Motor neuron (in vitro differentiated cells): Measurements from ENCODE around the gene METTL25B. TPM values are rescaled to one million over a fixed set of nuclear protein-coding genes. Genes with fewer than 3 reads are reported as not detected.
A peak's percentile ranks its signal among the peaks of the same experiment; 100 is the strongest.

Experiments used
- ATAC-seq, 8 experiments: fragments of 200-7000 bp; cut with Tn5 transposase; replicated peaks in 6 of 8; 2 replicates each; pipeline ENCODE4 v1.8.0; 2021; ENCODE audit warnings: mild to moderate bottlenecking in 8 of 8, moderate library complexity in 8 of 8
- H3K27ac ChIP-seq, 2 donors: fragments of 250-450 bp; sonication (Bioruptor Pico); 2 replicates each; pipeline ENCODE4 v1.9.0; 2021; ENCODE audit warnings: antibody characterized with exemption in 2 of 2, mild to moderate bottlenecking in 2 of 2, moderate library complexity in 1 of 2
- H3K4me1 ChIP-seq, 2 donors: fragments of 250-450 bp; sonication (Bioruptor Pico); replicated peaks in 1 of 2; 2 replicates each; pipeline ENCODE4 v1.6.1; 2021; ENCODE audit warnings: antibody characterized with exemption in 2 of 2, mild to moderate bottlenecking in 2 of 2, moderate library complexity in 1 of 2
- H3K4me3 ChIP-seq, 5 donors: fragments of 250-450 bp; sonication (Bioruptor Pico); 2 replicates each; pipeline ENCODE4 v1.9.0; 2021; ENCODE audit warnings: antibody characterized with exemption in 5 of 5, mild to moderate bottlenecking in 5 of 5, moderate library complexity in 4 of 5
- WGBS, 10 experiments: fragments of 450-650 bp; shearing (Covaris generic); methylation state at CpG; one replicate each; pipeline ENCODE4 v1.0.0; 2022; 5-methylcytosine and 5-hydroxymethylcytosine counted together
- in situ Hi-C, 9 experiments: fragments of 400-800 bp; cut with MboI; loops; one replicate each; pipeline ENCODE4 v1.15.0; 2021; ENCODE audit warnings: low sequenced_read_pairs in 9 of 9, low pct_unique_long_range_greater_than_20kb in 2 of 9; ENCODE audit not compliant: unreplicated experiment in 9 of 9
- total RNA-seq, 8 experiments: library from RNA; unstranded; fragments of 300-600 nt; gene quantifications; 2 replicates each; pipeline versions ENCODE4 v1.2.3 to v1.2.4, GENCODE V29; 2022

Gene METTL25B
- total RNA-seq, 8 experiments from 2014 or later: 14.3 to 37.1 (median 24.2) TPM

DNA sequence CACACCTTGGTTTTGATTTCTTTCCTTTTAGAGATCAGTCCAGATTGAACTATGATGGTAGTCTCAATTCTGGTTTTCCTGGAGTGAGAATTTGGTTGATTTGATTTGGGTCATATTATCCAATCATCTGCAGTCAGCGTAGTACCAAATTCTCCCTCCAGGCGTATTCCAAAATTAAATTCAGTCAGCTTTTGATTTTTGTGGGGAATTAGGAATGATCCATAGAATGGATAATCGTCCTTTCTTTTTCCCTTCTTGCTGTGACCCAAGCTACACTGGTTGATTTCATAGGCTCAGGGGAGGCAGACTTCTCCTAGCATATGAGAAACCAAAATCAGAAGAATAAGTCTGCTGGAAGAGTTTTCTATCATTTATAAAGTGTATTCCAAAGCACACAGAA lies 44.0 kb downstream of the METTL25B start:
- Histone ChIP-seq H3K27ac (no peak overlapping the region), H3K4me1 (peaks cover 14 to 20% of the 10 kb centered on the region in 2 donors), H3K4me3 (no peak overlapping the region)
- 33 to 100% (median 91%) methylated on average over 1 to 3 of the region's 3 CpGs; no CpG with 5 or more reads in 1 of the 10 experiments for WGBS, 10 experiments
- no peak for ATAC-seq
- in situ Hi-C loops: no loop called here

DNA sequence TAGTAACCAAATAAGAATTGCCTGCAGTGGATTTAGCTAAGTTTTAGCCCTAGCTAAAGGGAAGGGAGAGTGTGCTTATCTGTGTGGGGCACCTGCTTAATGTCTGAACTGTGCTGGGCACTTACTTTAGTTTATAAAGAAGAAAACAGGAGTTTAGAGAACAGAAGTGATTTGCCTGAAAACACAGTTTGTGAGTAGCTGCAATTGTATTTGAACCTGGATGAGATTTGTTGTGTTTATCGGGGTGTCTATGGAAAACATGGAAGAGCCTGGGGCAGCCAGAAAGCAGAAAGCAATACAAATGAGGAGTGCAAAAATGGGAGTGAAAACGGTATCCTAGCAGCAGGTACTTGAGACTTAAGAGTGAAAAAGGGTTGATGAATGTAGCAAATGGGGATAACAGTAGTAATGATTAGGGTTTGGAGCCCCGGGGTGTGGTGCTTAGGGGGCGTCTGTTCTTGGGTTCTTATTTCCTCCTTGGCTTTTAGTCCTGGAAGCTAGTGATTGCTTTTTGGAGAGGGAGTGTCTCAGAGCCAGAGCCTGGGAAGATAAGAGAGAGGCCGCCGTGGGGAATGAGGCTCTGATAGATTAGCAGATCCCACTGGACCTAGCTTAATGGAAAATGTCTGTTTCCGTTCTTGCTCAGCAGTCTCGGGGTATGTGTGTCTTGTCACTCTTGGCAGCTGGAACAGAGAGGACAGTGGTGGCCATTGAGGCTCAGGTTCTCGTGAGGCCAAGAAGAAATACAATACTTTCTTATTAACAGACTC lies 44.6 kb downstream of the METTL25B start:
- Histone ChIP-seq H3K4me3 (no peak overlapping the region), H3K4me1 (peaks cover 14 to 20% of the 10 kb centered on the region in 2 donors), H3K27ac (no peak overlapping the region)
- WGBS, 10 experiments: 30 to 97% (median 81%) methylated on average over 2 to 9 of the region's 9 CpGs
- ATAC-seq: no peak
- in situ Hi-C loops: no loop called here

DNA sequence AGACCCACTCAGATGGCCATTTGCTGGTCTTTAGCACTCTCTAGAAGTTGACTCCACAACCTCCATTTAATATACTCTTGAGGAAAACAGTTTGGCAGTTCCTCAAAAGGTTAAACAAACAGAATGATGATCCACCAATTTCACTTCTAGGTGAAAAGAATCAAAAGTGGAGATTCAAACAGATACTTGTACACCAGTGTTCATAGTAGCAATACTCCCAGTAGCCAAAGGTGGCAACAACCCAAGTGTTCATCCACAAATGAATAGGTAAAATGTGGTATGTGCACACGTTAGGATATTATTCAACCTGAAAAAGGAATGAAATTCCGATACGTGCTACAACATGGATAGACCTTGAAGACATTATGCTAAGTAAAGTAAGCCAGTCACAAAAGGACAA lies 45.3 kb downstream of the METTL25B start:
- Histone ChIP-seq H3K4me3 (no peak overlapping the region), H3K4me1 (peaks cover 14 to 20% of the 10 kb centered on the region in 2 donors), H3K27ac (no peak overlapping the region)
- ATAC-seq: no peak
- in situ Hi-C loops: no loop called here
- 65 to 100% (median 95%) methylated on average over 1 to 3 of the region's 3 CpGs for WGBS, 10 experiments

DNA sequence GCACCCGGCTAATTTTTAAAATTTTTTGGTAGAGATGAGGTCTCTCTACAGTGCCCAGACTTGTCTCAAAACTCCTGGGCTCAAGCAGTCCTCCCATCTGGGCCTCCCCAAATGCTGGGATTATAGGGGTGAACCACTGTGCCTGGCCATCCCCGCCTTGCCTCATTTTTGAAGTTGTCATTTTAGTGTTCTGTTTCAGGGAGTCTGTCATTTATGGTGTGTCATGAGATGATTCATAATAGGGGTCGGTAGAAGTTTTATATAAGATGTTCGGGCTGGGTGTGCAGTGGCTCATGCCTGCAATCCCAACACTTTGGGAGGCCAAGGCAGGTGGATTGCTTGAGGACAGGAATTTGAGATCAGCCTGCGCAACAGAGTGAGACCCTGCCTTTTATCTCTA lies 47.5 kb downstream of the METTL25B start:
- in situ Hi-C loops: no loop called here
- no peak overlapping the region for H3K4me3 ChIP-seq
- no peak for ATAC-seq
- no peak overlapping the region for H3K27ac ChIP-seq
- peaks cover 6% of the 10 kb centered on the region in 2 donors for H3K4me1 ChIP-seq
- 50 to 100% (median 90%) methylated on average over 1 to 5 of the region's 5 CpGs; no CpG with 5 or more reads in 3 of the 10 experiments for WGBS, 10 experiments

DNA sequence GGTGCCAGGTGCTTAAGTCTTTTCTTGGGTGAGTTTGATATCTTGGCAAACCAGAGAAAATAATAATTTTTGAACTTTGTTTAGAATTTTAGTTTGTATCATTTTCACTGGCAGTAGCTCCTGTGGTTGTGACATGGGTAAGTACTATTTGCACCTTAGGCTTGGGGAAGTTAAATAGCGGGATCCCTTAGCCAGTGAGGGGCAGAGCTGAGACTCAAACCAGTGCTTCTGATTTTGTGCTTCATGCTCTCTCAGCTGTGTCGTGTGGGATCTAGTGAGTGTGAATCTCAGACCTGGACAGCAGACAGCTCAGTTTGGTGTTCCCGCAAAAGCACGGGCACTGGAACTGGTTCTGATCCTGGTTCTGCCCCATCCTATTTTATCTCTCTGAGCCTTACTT lies 48.7 kb downstream of the METTL25B start:
- 34 to 86% (median 82%) methylated on average over 2 to 4 of the region's 4 CpGs; no CpG with 5 or more reads in 1 of the 10 experiments for WGBS, 10 experiments
- peak in 2 of 8 experiments; percentile 12 to 14 for ATAC-seq
- Histone ChIP-seq H3K27ac (no peak overlapping the region), H3K4me1 (peaks cover 6% of the 10 kb centered on the region in 2 donors), H3K4me3 (no peak overlapping the region)
- in situ Hi-C loops: no loop called here

DNA sequence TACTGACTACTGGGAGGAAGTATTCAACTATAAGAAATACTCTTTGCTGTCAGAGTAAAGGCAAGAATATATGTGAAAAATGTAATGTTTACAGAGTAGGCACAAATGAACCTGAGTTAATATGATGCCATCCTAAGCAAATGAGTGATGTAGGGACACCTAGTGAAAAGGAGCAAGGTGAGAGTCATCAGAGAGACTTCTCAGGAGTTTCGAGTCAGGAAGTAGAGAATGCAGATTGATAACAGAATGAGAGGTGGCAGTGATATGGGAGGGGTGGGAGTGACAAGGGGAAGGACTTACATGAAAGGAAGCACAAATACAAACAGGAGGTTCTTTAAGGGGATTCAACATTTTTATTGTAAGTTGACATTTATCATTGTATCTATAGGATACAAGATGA lies 49.3 kb downstream of the METTL25B start:
- peaks cover 3% of the 10 kb centered on the region in 2 donors for H3K4me1 ChIP-seq
- WGBS, 10 experiments: 75 to 100% (median 100%) methylated on average over 1 of the region's 1 CpG; no CpG with 5 or more reads in 1 of the 10 experiments
- in situ Hi-C loops: no loop called here
- ATAC-seq: no peak
- H3K27ac ChIP-seq: no peak overlapping the region
- H3K4me3 ChIP-seq: no peak overlapping the region

DNA sequence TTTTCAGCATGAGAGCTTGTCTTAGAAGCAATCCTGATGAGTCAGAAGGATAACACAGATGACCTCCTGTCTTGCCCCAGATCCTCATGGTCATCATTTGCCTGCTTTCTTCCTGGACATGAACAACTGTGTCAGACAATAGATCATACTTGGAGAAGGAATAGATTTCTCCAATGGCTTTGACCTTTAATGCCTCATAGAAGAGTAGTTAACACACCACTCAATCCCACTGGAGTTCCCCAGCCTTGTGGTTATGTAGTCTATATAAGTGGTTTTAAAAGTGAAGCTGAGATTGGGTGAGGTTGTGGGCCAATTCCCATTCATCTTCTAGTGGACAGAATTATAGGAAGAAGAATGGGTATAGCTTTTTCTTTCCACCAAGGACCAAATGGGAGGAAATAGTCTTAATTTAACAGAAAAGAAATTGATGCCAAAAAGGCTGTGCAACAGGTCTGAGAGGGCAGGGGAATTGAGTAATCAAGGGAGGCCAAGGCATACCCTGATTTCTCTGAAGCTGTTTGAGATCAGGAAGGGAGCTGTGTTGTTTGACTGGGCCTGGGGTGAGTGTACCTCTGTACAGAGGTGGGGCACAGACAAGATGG lies 53.4 kb downstream of the METTL25B start:
- Histone ChIP-seq H3K4me3 (no peak overlapping the region), H3K27ac (no peak overlapping the region), H3K4me1 (no peaks in the 10 kb centered on the region)
- in situ Hi-C loops: no loop called here
- ATAC-seq: peak in 1 of 8 experiments; percentile 37

DNA sequence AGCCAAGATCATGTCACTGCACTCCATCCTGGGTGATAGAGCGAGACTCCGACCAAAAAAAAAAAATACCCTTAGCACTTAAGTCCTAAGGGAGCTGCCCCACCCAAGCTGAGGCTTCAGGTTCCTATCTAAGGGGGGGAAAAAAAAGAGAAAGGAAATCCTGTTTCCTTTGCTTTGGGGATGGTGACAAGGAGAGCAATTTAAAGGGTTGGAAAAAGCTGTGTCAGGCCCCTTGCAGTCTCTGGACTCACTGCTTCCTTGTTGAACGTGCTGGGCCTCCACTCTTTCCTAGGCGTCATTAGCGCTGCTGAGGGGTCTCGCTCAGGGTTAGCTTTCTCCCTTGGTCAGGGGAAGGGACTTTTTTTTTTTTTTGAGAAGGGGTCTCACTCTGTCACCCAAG lies 57.2 kb downstream of the METTL25B start:
- ATAC-seq: no peak
- no peak overlapping the region for H3K27ac ChIP-seq
- in situ Hi-C loops: no loop called here
- H3K4me1 ChIP-seq: no peaks in the 10 kb centered on the region
- 63 to 100% (median 98%) methylated on average over 2 to 6 of the region's 6 CpGs; no CpG with 5 or more reads in 4 of the 10 experiments for WGBS, 10 experiments
- H3K4me3 ChIP-seq: no peak overlapping the region

Other genes starting within 250 kb of the METTL25B start
- 10 to 100 TPM in 5 of 8 experiments, 1 to 10 TPM in 3; 6.6 to 28.6 (median 11.3) TPM for gene MEF2D, start 227.7 kb upstream of the METTL25B start, total RNA-seq
- 10 to 100 TPM in 3 of 8 experiments, 1 to 10 TPM in 3, under 1 TPM in 2; 0.20 to 11.6 (median 1.5) TPM for gene IQGAP3, start 155.9 kb upstream of the METTL25B start, total RNA-seq
- gene TTC24, start 148.7 kb upstream of the METTL25B start, total RNA-seq: 1 to 10 TPM in 1 of 8 experiments, under 1 TPM in 3, not detected in 4; 0.14 to 1.9 (median 0.58) TPM
- gene NAXE, start 136.7 kb upstream of the METTL25B start, total RNA-seq: 100 to 1,000 TPM in 1 of 8 experiments, 10 to 100 TPM in 7; 50.1 to 168 (median 66.6) TPM
- 10 to 100 TPM; 14.7 to 50.1 (median 30.5) TPM for gene GPATCH4, start 127.0 kb upstream of the METTL25B start, total RNA-seq
- gene HAPLN2, start 109.1 kb upstream of the METTL25B start, total RNA-seq: 1 to 10 TPM in 6 of 8 experiments, under 1 TPM in 1, not detected in 1; 0.46 to 8.7 (median 3.3) TPM
- gene BCAN, start 86.4 kb upstream of the METTL25B start, total RNA-seq: 10 to 100 TPM in 1 of 8 experiments, 1 to 10 TPM in 4, under 1 TPM in 3; 0.66 to 25.1 (median 1.7) TPM
- gene NES, start 51.1 kb upstream of the METTL25B start, total RNA-seq: 100 to 1,000 TPM in 5 of 8 experiments, 10 to 100 TPM in 1, 1 to 10 TPM in 2; 5.5 to 863 (median 150) TPM
- gene CRABP2, start 22.9 kb upstream of the METTL25B start, total RNA-seq: 100 to 1,000 TPM in 5 of 8 experiments, 10 to 100 TPM in 1, 1 to 10 TPM in 2; 1.4 to 813 (median 186) TPM
- 10 to 100 TPM; 25.1 to 45.2 (median 33.0) TPM for gene ISG20L2, start 297 bp downstream of the METTL25B start, total RNA-seq
- gene MRPL24, start 12.6 kb downstream of the METTL25B start, total RNA-seq: 100 to 1,000 TPM in 4 of 8 experiments, 10 to 100 TPM in 4; 81.4 to 166 (median 101) TPM
- 100 to 1,000 TPM in 7 of 8 experiments, 10 to 100 TPM in 1; 93.4 to 328 (median 187) TPM for gene HDGF, start 23.2 kb downstream of the METTL25B start, total RNA-seq
- gene PRCC, start 39.1 kb downstream of the METTL25B start, total RNA-seq: 10 to 100 TPM; 35.4 to 73.4 (median 56.8) TPM
- 1 to 10 TPM in 4 of 8 experiments, under 1 TPM in 4; 0.33 to 3.5 (median 0.92) TPM for gene SH2D2A, start 88.4 kb downstream of the METTL25B start, total RNA-seq
- 1 to 10 TPM in 1 of 8 experiments, under 1 TPM in 6, not detected in 1; 0.05 to 1.6 (median 0.11) TPM for gene INSRR, start 130.6 kb downstream of the METTL25B start, total RNA-seq
- 1 to 10 TPM in 2 of 8 experiments, under 1 TPM in 5, not detected in 1; 0.27 to 2.5 (median 0.61) TPM for gene NTRK1, start 132.4 kb downstream of the METTL25B start, total RNA-seq
- gene PEAR1, start 165.2 kb downstream of the METTL25B start, total RNA-seq: 1 to 10 TPM in 2 of 8 experiments, under 1 TPM in 5, not detected in 1; 0.14 to 2.8 (median 0.41) TPM
- gene LRRC71, start 192.2 kb downstream of the METTL25B start, total RNA-seq: 1 to 10 TPM in 6 of 8 experiments, under 1 TPM in 1, not detected in 1; 0.83 to 2.3 (median 1.3) TPM